IMR-90 (cell line): ENCODE measurements around the gene NF1. TPM values are rescaled to one million over a fixed set of nuclear protein-coding genes. Genes with fewer than 3 reads are reported as not detected.

Source experiments
- microRNA-seq, 2 experiments: library from miRNA; stranded (forward) in 1 of 2; unstranded in 1 of 2; fragments of 10-50 nt in 1 of 2; fragments of <30 nt in 1 of 2; gene quantifications in 1 of 2; microRNA quantifications in 1 of 2; one replicate each; pipeline versions ENCODE3 to v1.1.0; 2013 to 2020; ENCODE audit not compliant: insufficient read depth in 1 of 2, insufficient read length in 1 of 2, unreplicated experiment in 1 of 2
- polyA plus RNA-seq, 3 experiments: library from polyadenylated mRNA; depleted of rRNA; stranded (reverse); fragments of >200 nt; gene quantifications; 2 replicates each; pipeline ENCODE4 v1.2.3, GENCODE V29; 2012; ENCODE audit warnings: low replicate concordance in 1 of 3
- small RNA-seq, 5 experiments: library from RNA; depleted of rRNA; stranded (forward); fragments of <200 nt; gene quantifications; one replicate each; pipeline ENCODE3, GENCODE V24; 2012
- total RNA-seq: library from RNA; depleted of rRNA; stranded (reverse); fragments of >200 nt; gene quantifications from 2 replicates; pipeline ENCODE4 v1.2.3, GENCODE V29; 2012; rRNA removed

The NF1 gene
- total and polyA plus RNA-seq, 2 of the 4 experiments (the other 2 are of a cell fraction), result 17.9 to 48.6 TPM

Small RNA genes lying within 50 kb of the gene (microRNA-seq; reads per million reads assigned to microRNA genes)
- 0.37 to 1.0 reads per million in 2 experiments for gene MIR4733

Small RNA genes lying within 50 kb of the gene (small RNA-seq; reads per million reads assigned to genes)
- 0 to 0.61 (median 0) reads per million in 5 experiments for gene MIR4733

Other genes with a start within 250 kb of the NF1 start
- 13.8 and 17.8 TPM in 2 replicates for gene TEFM, start 188.7 kb upstream of the NF1 start, total RNA-seq
- 4.8 and 7.9 TPM in 2 replicates for gene TEFM, start 188.7 kb upstream of the NF1 start, polyA plus RNA-seq (2012; rRNA removed)
- gene ADAP2, start 173.0 kb upstream of the NF1 start, total RNA-seq, result 0.90 and 1.1 TPM in 2 replicates
- 0.90 and 1.2 TPM in 2 replicates for gene ADAP2, start 173.0 kb upstream of the NF1 start, polyA plus RNA-seq (2012; rRNA removed)
- 5.3 and 5.9 TPM in 2 replicates for gene RNF135, start 123.9 kb upstream of the NF1 start, total RNA-seq
- gene RNF135, start 123.9 kb upstream of the NF1 start, polyA plus RNA-seq (2012; rRNA removed), result 8.6 and 9.0 TPM in 2 replicates
- 0.18 TPM in 1 of 2 replicates, not detected in the other for gene OMG, start 202.3 kb downstream of the NF1 start, total RNA-seq
- not detected in 2 replicates for gene OMG, start 202.3 kb downstream of the NF1 start, polyA plus RNA-seq (2012; rRNA removed)
- under 0.01 TPM in 2 replicates for gene EVI2B, start 219.1 kb downstream of the NF1 start, total RNA-seq
- 0.17 and 0.24 TPM in 2 replicates for gene EVI2B, start 219.1 kb downstream of the NF1 start, polyA plus RNA-seq (2012; rRNA removed)
- 0.90 and 1.7 TPM in 2 replicates for gene EVI2A, start 226.6 kb downstream of the NF1 start, total RNA-seq
- 0.40 and 0.50 TPM in 2 replicates for gene EVI2A, start 226.6 kb downstream of the NF1 start, polyA plus RNA-seq (2012; rRNA removed)